ENCODE data around the gene ITSN1.

Gene ITSN1

DNA sequence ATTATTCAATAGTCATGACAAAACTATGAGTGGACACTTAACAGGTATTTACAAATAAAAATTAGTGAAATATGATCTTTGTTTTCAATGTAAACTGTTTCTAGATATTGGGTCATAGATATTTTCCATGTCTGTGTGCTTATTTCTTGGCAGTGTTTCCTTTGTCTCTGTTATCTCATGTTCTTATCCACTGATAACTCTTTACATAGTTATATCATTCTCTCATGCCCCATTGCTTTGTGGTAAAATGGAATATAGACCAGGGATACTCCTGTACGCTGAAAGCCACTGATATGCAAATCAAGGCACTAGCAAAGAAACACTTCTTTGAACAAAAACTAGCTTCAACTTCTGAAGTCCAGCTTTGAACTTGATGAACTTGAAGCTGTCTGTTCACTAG, 113.1 kb downstream of the ITSN1 start:
- H3K36me3 ChIP-seq (ENCODE audit: control insufficient read depth, insufficient read depth, low read length): no peaks in the 10 kb centered on the region
- no peak for DNase-seq (ENCODE audit: extremely low read depth, insufficient read length)
- no peaks in the 10 kb centered on the region for H3K27me3 ChIP-seq (replicated peaks; ENCODE audit: control insufficient read depth, insufficient read depth, low read length)
- TF ChIP-seq CTCF (IDR thresholded peaks at IDR 0.05; ENCODE audit: insufficient read depth, low read length, poor library complexity, severe bottlenecking): no peak
- H3K4me3 ChIP-seq (replicated peaks; ENCODE audit: low read depth, low read length): no peak overlapping the region

DNA sequence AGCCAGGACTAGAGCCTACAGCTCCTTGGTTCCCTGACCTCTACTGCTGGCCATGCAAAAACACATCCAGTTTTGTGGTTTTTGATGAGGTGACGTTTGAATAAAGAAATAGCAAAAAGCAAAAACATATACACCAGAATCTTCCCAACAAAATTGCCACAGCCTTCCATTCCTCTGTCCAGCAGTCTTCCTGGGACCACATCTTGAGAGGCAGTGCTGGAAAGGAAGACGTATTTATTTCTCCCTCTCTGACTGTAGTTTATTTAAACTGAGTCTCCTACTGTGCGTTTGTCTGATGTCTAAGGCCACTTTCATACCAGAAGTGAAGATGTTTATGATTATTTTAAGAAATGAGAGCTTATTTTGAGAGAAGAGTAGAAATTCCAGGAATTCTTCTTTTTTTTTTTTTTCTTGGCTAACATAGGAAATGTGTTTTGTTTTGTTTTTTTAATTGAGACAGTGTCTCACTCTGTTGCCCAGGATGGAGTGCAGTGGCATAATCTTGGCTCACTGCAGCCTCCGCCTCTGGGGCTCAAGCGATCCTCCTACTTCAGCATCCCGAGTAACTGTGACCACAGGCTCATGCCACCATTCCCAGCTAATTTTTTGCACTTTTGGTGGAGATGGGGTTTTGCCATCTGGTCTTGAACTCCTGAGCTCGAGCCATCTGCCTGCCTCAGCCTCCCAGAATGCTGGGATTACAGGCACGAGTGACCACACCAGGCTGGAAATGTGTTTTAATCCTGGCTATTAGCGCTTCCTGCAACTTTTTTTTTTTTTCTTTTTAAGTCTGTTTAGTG, 118.5 kb downstream of the ITSN1 start:
- no peak for DNase-seq (ENCODE audit: extremely low read depth, insufficient read length)
- Histone ChIP-seq H3K36me3 (ENCODE audit: control insufficient read depth, insufficient read depth, low read length) (no peaks in the 10 kb centered on the region), H3K4me3 (replicated peaks; ENCODE audit: low read depth, low read length) (no peak overlapping the region), H3K27me3 (replicated peaks; ENCODE audit: control insufficient read depth, insufficient read depth, low read length) (no peaks in the 10 kb centered on the region)
- TF ChIP-seq CTCF (IDR thresholded peaks at IDR 0.05; ENCODE audit: insufficient read depth, low read length, poor library complexity, severe bottlenecking): no peak

DNA sequence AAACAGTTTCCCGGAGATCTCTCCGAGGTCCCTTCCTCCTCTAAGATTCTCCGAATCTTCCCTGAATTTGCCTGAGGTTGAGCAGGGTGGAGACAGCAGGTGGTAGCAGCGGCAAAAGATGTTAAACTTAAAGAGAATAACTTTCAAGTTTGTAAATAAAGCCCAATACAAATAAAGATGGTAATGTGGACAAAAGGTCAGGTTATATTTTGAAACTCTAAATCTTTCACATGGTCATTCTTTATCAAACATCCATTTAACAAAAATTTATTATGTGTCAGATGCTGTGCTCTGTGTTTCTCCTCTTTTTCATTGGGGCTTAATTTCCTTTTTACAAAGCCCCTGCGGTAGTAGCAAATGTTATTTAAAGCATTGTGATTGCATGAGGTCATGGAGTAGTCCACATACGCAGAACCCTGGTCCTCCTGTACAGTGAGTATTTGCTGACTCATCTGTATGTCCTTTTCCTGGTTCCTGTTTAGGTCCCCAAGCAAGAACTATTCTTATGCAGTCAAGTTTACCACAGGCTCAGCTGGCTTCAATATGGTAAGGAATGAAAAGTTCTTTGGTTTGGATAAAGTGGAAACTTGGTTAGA, 119.2 kb downstream of the ITSN1 start:
- no peaks in the 10 kb centered on the region for H3K36me3 ChIP-seq (ENCODE audit: control insufficient read depth, insufficient read depth, low read length)
- no peak overlapping the region for H3K4me3 ChIP-seq (replicated peaks; ENCODE audit: low read depth, low read length)
- TF ChIP-seq CTCF (IDR thresholded peaks at IDR 0.05; ENCODE audit: insufficient read depth, low read length, poor library complexity, severe bottlenecking): no peak
- no peaks in the 10 kb centered on the region for H3K27me3 ChIP-seq (replicated peaks; ENCODE audit: control insufficient read depth, insufficient read depth, low read length)
- no peak for DNase-seq (ENCODE audit: extremely low read depth, insufficient read length)

DNA sequence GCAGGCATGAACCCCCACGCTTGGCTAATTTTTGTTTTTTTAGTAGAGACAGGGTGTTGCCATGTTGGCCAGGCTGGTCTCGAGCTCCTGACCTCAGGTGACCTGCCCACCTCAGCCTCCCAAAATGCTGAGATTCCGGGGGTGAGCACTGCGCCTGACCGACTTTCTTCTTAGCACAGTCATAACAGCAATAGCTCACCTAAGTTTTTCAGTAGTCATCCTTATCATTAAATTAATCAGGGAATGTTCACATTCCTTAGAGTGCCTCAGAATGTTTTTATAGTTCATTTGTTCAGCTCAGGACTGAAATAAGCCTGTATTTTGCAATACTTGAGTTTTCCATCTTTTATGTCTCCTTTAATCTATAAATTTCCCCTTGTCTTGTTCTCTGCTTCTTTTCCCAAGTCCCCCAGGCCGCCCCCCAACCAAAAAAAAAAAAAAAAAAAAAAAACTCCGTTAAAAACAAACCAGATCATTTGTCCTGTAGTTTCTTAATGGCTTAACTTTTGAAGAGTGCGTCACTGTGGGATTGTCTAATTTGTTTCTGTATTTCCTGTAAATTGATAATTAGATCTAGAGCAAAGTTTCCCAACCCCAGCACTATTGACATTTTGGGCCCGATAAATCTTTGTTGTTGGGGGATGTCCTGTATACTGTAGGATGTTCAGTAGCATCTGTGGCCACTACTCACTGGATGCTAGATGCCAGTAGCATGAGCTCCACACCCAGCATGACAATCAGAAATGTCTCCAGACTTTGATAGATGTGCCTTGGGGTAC, 120.7 kb downstream of the ITSN1 start:
- TF ChIP-seq CTCF (IDR thresholded peaks at IDR 0.05; ENCODE audit: insufficient read depth, low read length, poor library complexity, severe bottlenecking): no peak
- no peaks in the 10 kb centered on the region for H3K36me3 ChIP-seq (ENCODE audit: control insufficient read depth, insufficient read depth, low read length)
- DNase-seq (ENCODE audit: extremely low read depth, insufficient read length): no peak

DNA sequence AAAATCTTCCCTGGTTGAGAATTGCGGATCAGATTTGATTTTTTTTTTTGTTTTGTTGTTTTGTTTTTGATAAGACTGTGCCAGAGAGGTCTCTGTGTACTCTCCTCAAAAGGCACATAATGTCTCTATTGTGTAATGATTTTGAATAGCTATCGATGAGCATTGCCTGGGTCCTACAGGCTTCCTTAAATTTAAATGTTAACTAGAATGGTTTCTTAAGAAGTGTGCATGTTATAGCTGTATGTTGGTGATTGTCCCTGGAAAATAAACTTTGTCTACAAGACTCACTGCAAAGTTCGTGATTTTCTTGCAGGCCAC, 121.2 kb downstream of the ITSN1 start:
- no peak for TF ChIP-seq CTCF (IDR thresholded peaks at IDR 0.05; ENCODE audit: insufficient read depth, low read length, poor library complexity, severe bottlenecking)
- no peaks in the 10 kb centered on the region for H3K27me3 ChIP-seq (replicated peaks; ENCODE audit: control insufficient read depth, insufficient read depth, low read length)
- DNase-seq (ENCODE audit: extremely low read depth, insufficient read length): no peak
- H3K36me3 ChIP-seq (ENCODE audit: control insufficient read depth, insufficient read depth, low read length): no peaks in the 10 kb centered on the region
- H3K4me3 ChIP-seq (replicated peaks; ENCODE audit: low read depth, low read length): no peak overlapping the region

More for the DNA sequence above, 120.7 kb downstream of the ITSN1 start:
- Histone ChIP-seq H3K4me3 (replicated peaks; ENCODE audit: low read depth, low read length) (no peak overlapping the region), H3K27me3 (replicated peaks; ENCODE audit: control insufficient read depth, insufficient read depth, low read length) (no peaks in the 10 kb centered on the region)

All from GM06990 (cell line).